Measurements from ENCODE around the gene BATF3.

Gene BATF3

GRCh38 chr1:212689196-212689725 is 10.4 kb downstream of the BATF3 start:
- Histone ChIP-seq H3K36me3 (no peaks in the 10 kb centered on the region), H3K27ac (no peak overlapping the region), H3K9me3 (no peaks in the 10 kb centered on the region), H3K4me1 (ENCODE audit: control insufficient read depth in 1 of 2, insufficient read depth in 1 of 2, low read depth in 1 of 2, low read length in 1 of 2) (peaks cover 19 to 25% of the 10 kb centered on the region in 2 experiments), H3K27me3 (peaks cover 3% of the 10 kb centered on the region), H3K4me3 (ENCODE audit: low read depth in 1 of 2, low read length in 1 of 2) (no peak overlapping the region)
- TF ChIP-seq CTCF (IDR thresholded peaks at IDR 0.05): no peak

- H3K36me3 ChIP-seq: no peaks in the 10 kb centered on the region
- no peaks in the 10 kb centered on the region for H3K9me3 ChIP-seq
- H3K4me3 ChIP-seq (ENCODE audit: low read depth in 1 of 2, low read length in 1 of 2): no peak overlapping the region
- no peaks in the 10 kb centered on the region for H3K27me3 ChIP-seq
- no peak for TF ChIP-seq CTCF (IDR thresholded peaks at IDR 0.05)
- H3K4me1 ChIP-seq (ENCODE audit: control insufficient read depth in 1 of 2, insufficient read depth in 1 of 2, low read depth in 1 of 2, low read length in 1 of 2): peaks cover 27 to 33% of the 10 kb centered on the region in 2 experiments
- no peak overlapping the region for H3K27ac ChIP-seq
Measured at GRCh38 chr1:212688341-212689047, 11.1 kb downstream of the BATF3 start.

- H3K4me3 ChIP-seq (ENCODE audit: low read depth in 1 of 2, low read length in 1 of 2): no peak overlapping the region
- no peaks in the 10 kb centered on the region for H3K9me3 ChIP-seq
- H3K27me3 ChIP-seq: no peaks in the 10 kb centered on the region
- no peak for TF ChIP-seq CTCF (IDR thresholded peaks at IDR 0.05)
- peaks cover 34 to 39% of the 10 kb centered on the region in 2 experiments for H3K4me1 ChIP-seq (ENCODE audit: control insufficient read depth in 1 of 2, insufficient read depth in 1 of 2, low read depth in 1 of 2, low read length in 1 of 2)
- no peak overlapping the region for H3K27ac ChIP-seq
- no peaks in the 10 kb centered on the region for H3K36me3 ChIP-seq
Measured at GRCh38 chr1:212687811-212688210, 11.8 kb downstream of the BATF3 start.

- H3K36me3 ChIP-seq: no peaks in the 10 kb centered on the region
- no peak for TF ChIP-seq CTCF (IDR thresholded peaks at IDR 0.05)
- H3K4me3 ChIP-seq (ENCODE audit: low read depth in 1 of 2, low read length in 1 of 2): no peak overlapping the region
- H3K27me3 ChIP-seq: no peaks in the 10 kb centered on the region
- H3K9me3 ChIP-seq: no peaks in the 10 kb centered on the region
- H3K27ac ChIP-seq: no peak overlapping the region
- H3K4me1 ChIP-seq (ENCODE audit: control insufficient read depth in 1 of 2, insufficient read depth in 1 of 2, low read depth in 1 of 2, low read length in 1 of 2): peaks cover 42 to 47% of the 10 kb centered on the region in 2 experiments
Measured at GRCh38 chr1:212686591-212686990, 13.0 kb downstream of the BATF3 start.

- Histone ChIP-seq H3K36me3 (no peaks in the 10 kb centered on the region), H3K9me3 (no peaks in the 10 kb centered on the region), H3K27ac (no peak overlapping the region), H3K4me1 (ENCODE audit: control insufficient read depth in 1 of 2, insufficient read depth in 1 of 2, low read depth in 1 of 2, low read length in 1 of 2) (peaks cover 44 to 48% of the 10 kb centered on the region in 2 experiments), H3K4me3 (ENCODE audit: low read depth in 1 of 2, low read length in 1 of 2) (no peak overlapping the region), H3K27me3 (no peaks in the 10 kb centered on the region)
- no peak for TF ChIP-seq CTCF (IDR thresholded peaks at IDR 0.05)
Measured at GRCh38 chr1:212686069-212686468, 13.6 kb downstream of the BATF3 start.

Data from neutrophil (primary cell).